A549 (cell line): ENCODE results near the gene UCKL1. TPM values are rescaled to one million over a fixed set of nuclear protein-coding genes. Genes with fewer than 3 reads are reported as not detected.
"Not testable (repeated sequence)": the region's sequence is repeated elsewhere in the genome, so short reads cannot be mapped to it uniquely, and the experiment has no call there.

Experiments
- ATAC-seq, 2 experiments: fragments of 200-7000 bp in 1 of 2; fragments of >200 bp in 1 of 2; cut with Nextera tagmentation in 1 of 2; cut with Tn5 transposase in 1 of 2; 3 replicates each; pipeline versions ENCODE4 v1.8.0 to v1.9.1; 2018 to 2020; ENCODE audit warnings: mild to moderate bottlenecking in 1 of 2, moderate library complexity in 1 of 2
- CTCF ChIA-PET: fragments of 300-600 bp; sonication (Branson Sonifier 250); formaldehyde crosslinking; extraction: SDS; loops from one replicate; lab custom pipeline; 2021; ENCODE audit warnings: antibody characterized with exemption, inconsistent platforms; lab: Yijun Ruan, JAX
- POLR2A ChIA-PET: fragments of 350-600 bp; formaldehyde crosslinking; extraction: SDS; loops from one replicate; lab custom pipeline; 2021; ENCODE audit warnings: antibody characterized with exemption, inconsistent platforms; lab: Yijun Ruan, JAX
- DNase-seq, 2 experiments: peaks; one replicate each; pipeline versions ENCODE4 v3.0.0 to v3.0.0-alpha.2; 2011 to 2016; ENCODE audit warnings: low read depth in 1 of 2, low spot score in 1 of 2
- FAIRE-seq: peaks from 2 replicates; lab custom pipeline; 2011; peaks lifted over from hg19 to GRCh38; lab: Jason Lieb, UNC
- H3K27ac ChIP-seq, 2 experiments: fragments of >200 bp; sonication (Bioruptor Twin); formaldehyde crosslinking; 3 replicates each; pipeline ENCODE4 v1.5.1; 2016 to 2017
- H3K4me1 ChIP-seq: fragments of >200 bp; sonication (Bioruptor Twin); formaldehyde crosslinking; 3 replicates; pipeline ENCODE4 v1.6.1; 2016
- H3K4me2 ChIP-seq: fragments of >200 bp; sonication (Bioruptor Twin); formaldehyde crosslinking; 3 replicates; pipeline ENCODE4 v1.6.1; 2016
- H3K4me3 ChIP-seq: fragments of >200 bp; sonication (Bioruptor Twin); formaldehyde crosslinking; 3 replicates; pipeline ENCODE4 v1.5.1; 2016
- H3K9me3 ChIP-seq: fragments of >200 bp; sonication (Bioruptor Twin); formaldehyde crosslinking; 3 replicates; pipeline ENCODE4 v1.6.1; 2016
- BHLHE40 ChIP-seq: IDR thresholded peaks from 2 replicates; pipeline ENCODE4 v1.6.1; 2012; ENCODE audit warnings: low read depth, low read length, inconsistent platforms
- EHMT2 ChIP-seq: fragments of 200-600 bp; sonication (generic); IDR thresholded peaks from 2 replicates; pipeline ENCODE4 v1.6.1; 2016; ENCODE audit warnings: antibody characterized with exemption, low read depth, mild to moderate bottlenecking, moderate library complexity
- ESRRA ChIP-seq: fragments of 150-350 bp; IDR thresholded peaks from 2 replicates; pipeline ENCODE4 v1.6.1; 2014; ENCODE audit warnings: mild to moderate bottlenecking, low read length, borderline replicate concordance
- FOXS1 ChIP-seq: fragments of 250-450 bp; sonication (Bioruptor Pico); IDR thresholded peaks from 2 replicates; pipeline ENCODE4 v1.5.0; 2020; ENCODE audit warnings: mild to moderate bottlenecking, moderate library complexity
- HOXB5 ChIP-seq: fragments of 250-450 bp; sonication (Bioruptor Pico); IDR thresholded peaks from 2 replicates; pipeline ENCODE4 v1.5.0; 2020; ENCODE audit warnings: mild to moderate bottlenecking, moderate library complexity
- KDM1A ChIP-seq: fragments of 200-600 bp; sonication (generic); IDR thresholded peaks from 2 replicates; pipeline ENCODE4 v1.6.1; 2016; ENCODE audit warnings: low read depth, mild to moderate bottlenecking
- MYC ChIP-seq: IDR thresholded peaks from 2 replicates; pipeline ENCODE4 v1.6.1; 2012; ENCODE audit warnings: mild to moderate bottlenecking, inconsistent platforms, low read length, improper control_type of control experiment, borderline replicate concordance
- NR3C1 ChIP-seq: fragments of >200 bp; sonication (Bioruptor Twin); formaldehyde crosslinking; IDR thresholded peaks from 3 replicates; pipeline ENCODE4 v1.6.1; 2017
- PHF8 ChIP-seq: fragments of 200-600 bp; sonication (generic); IDR thresholded peaks from 2 replicates; pipeline ENCODE4 v1.6.1; 2016; ENCODE audit warnings: low read depth, mild to moderate bottlenecking, antibody characterized with exemption, moderate library complexity, borderline replicate concordance
- WGBS: methylation state at CpG from one replicate; pipeline ENCODE4 v1.1.6; 2017; ENCODE audit errors: missing lambda C conversion rate; 5-methylcytosine and 5-hydroxymethylcytosine counted together
- polyA plus RNA-seq, 4 experiments: library from polyadenylated mRNA; depleted of rRNA in 3 of 4; stranded (reverse); fragments of >200 nt; fragmentation: RNase III in 1 of 4; extraction: RNeasy Plus Mini Kit Qiagen cat#74134 plus additional on column Dnase treatment in 1 of 4; gene quantifications; 2 replicates in 3 of 4; 3 replicates in 1 of 4; pipeline ENCODE4 v1.2.3, GENCODE V29; 2011 to 2017
- TF ChIP-seq, protein P1 (sequence below): fragments of >200 bp; sonication (Bioruptor Twin); formaldehyde crosslinking; IDR thresholded peaks from 3 replicates; pipeline ENCODE4 v1.6.1; 2016
- TF ChIP-seq, protein P2 (sequence below): fragments of 150-350 bp; IDR thresholded peaks from 2 replicates; pipeline ENCODE4 v1.6.1; 2014; ENCODE audit warnings: low read depth, mild to moderate bottlenecking, low read length
- TF ChIP-seq, protein P3 (sequence below): fragments of 250-450 bp; sonication (Bioruptor Pico); IDR thresholded peaks from 2 replicates; pipeline ENCODE4 v1.5.0; 2021; ENCODE audit warnings: mild to moderate bottlenecking, moderate library complexity, borderline replicate concordance

UCKL1 gene
- polyA plus RNA-seq, 2 of the 4 experiments (the other 2 are of a cell fraction) = 19.1 to 30.4 TPM

DNA sequence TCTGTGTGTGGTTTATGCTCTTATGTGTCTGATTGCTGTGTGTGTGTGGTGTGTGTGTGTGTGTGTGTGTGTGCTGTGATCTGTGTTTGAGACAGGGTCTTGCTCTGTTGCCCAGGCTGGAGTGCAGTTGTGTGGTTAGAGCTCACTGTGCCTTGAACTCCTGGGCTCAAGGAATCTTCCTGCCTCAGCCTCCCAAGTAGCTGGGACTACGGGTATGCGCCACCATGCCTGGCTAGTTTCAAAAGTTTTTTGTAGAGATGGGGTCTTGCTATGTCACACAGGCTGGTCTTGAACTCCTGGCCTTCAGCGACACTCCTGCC, 16.9 kb upstream of the UCKL1 start:
- H3K4me3 ChIP-seq = no peak overlapping the region
- FAIRE-seq = no peak
- H3K27ac ChIP-seq = no peak overlapping the region; a peak in 1 of 6 replicates
- H3K9me3 ChIP-seq = no peaks in the 10 kb centered on the region
- ChIA-PET CTCF (interaction anchor here (0.6 to 3.6 kb wide), 54 partner anchors 10 to 750 kb away, joined by 3 to 48 read pairs (median 6); partner anchors contain the start of genes PTK6, TCEA2, TPD52L2 and UCKL1), POLR2A (interaction anchor here (0.6 to 1.8 kb wide), 4 partner anchors 16 to 435 kb away, joined by 3 to 10 read pairs (median 6); partner anchors contain the start of genes PTK6 and TPD52L2)
- H3K4me1 ChIP-seq = peaks cover 43% of the 10 kb centered on the region
- TF ChIP-seq MYC (no peak), KDM1A (no peak), ESRRA (no peak), EHMT2 (no peak)
- TF ChIP-seq, protein P1, sequence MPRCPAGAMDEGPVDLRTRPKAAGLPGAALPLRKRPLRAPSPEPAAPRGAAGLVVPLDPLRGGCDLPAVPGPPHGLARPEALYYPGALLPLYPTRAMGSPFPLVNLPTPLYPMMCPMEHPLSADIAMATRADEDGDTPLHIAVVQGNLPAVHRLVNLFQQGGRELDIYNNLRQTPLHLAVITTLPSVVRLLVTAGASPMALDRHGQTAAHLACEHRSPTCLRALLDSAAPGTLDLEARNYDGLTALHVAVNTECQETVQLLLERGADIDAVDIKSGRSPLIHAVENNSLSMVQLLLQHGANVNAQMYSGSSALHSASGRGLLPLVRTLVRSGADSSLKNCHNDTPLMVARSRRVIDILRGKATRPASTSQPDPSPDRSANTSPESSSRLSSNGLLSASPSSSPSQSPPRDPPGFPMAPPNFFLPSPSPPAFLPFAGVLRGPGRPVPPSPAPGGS = no peak
- DNase-seq = no peak
- H3K4me2 ChIP-seq = peak overlapping the region; percentile 75; the same call in 2 of the 3 replicates
- 97% methylated on average over 3 of the region's 3 CpGs for WGBS
- no peak for ATAC-seq

DNA sequence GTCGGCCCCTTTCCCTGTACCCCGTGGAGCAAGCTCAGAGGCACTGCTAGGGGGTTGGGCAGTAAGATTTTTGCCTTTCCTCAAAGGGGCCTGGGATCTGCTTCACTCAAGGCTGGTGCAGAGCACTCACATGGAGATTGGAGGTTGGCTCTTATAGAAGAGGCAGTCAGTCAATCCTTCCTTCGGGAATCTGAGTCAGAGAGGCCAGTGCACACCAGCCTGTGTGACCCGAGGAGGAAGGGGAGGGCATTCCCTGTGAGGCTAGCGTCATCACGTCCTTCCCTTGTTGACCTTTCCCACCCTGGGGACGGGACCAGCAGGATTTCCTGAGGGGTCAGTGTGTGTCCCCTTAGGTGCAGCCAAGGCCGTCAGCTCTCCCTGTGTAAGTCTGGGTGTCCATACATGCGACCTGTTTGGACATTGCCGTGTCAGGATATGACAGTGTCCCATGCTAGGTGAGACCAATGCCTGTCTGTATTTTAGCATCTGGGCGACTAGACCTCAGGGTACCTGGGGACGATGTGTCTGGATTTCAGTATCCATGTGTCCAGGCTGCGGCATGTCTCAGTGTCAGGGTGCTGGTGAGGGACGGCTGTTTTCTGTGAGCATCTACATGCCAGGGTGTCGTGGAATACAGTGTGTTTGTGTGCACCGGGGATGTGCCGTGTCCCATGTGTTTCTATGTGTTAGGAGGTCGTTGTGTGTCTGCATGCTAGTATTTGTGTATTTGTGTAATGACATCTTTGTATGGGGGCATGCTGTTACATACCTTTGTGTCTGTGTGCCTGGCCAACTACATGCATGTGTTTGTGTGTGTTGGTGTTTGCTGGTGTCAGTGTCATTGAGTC, 16.3 kb upstream of the UCKL1 start:
- TF ChIP-seq, protein P2, sequence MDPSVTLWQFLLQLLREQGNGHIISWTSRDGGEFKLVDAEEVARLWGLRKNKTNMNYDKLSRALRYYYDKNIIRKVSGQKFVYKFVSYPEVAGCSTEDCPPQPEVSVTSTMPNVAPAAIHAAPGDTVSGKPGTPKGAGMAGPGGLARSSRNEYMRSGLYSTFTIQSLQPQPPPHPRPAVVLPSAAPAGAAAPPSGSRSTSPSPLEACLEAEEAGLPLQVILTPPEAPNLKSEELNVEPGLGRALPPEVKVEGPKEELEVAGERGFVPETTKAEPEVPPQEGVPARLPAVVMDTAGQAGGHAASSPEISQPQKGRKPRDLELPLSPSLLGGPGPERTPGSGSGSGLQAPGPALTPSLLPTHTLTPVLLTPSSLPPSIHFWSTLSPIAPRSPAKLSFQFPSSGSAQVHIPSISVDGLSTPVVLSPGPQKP = no peak
- TF ChIP-seq EHMT2 (no peak), PHF8 (no peak), HOXB5 (CRISPR knock-in tag) (no peak), BHLHE40 (no peak), NR3C1 (no peak), FOXS1 (CRISPR knock-in tag) (no peak)
- TF ChIP-seq, protein P1 = no peak
- TF ChIP-seq, protein P3, sequence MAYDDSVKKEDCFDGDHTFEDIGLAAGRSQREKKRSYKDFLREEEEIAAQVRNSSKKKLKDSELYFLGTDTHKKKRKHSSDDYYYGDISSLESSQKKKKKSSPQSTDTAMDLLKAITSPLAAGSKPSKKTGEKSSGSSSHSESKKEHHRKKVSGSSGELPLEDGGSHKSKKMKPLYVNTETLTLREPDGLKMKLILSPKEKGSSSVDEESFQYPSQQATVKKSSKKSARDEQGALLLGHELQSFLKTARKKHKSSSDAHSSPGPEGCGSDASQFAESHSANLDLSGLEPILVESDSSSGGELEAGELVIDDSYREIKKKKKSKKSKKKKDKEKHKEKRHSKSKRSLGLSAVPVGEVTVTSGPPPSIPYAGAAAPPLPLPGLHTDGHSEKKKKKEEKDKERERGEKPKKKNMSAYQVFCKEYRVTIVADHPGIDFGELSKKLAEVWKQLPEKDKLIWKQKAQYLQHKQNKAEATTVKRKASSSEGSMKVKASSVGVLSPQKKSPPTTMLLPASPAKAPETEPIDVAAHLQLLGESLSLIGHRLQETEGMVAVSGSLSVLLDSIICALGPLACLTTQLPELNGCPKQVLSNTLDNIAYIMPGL (CRISPR knock-in tag) = no peak
- DNase-seq = no peak
- 76% methylated on average over 18 of the region's 18 CpGs for WGBS
- no peak for ATAC-seq
- no peak overlapping the region for H3K4me3 ChIP-seq
- H3K27ac ChIP-seq = no peak overlapping the region
- CTCF ChIA-PET = interaction anchor here (0.6 to 3.6 kb wide), 17 partner anchors 8 to 665 kb away, joined by 3 to 48 read pairs (median 9); partner anchors contain the start of genes PRPF6, PTK6, TCEA2 and UCKL1
- H3K4me2 ChIP-seq = no peak overlapping the region
- no peak for FAIRE-seq
- H3K9me3 ChIP-seq = no peaks in the 10 kb centered on the region
- POLR2A ChIA-PET = interaction anchor here (1.4 to 1.8 kb wide), 2 partner anchors 15 to 435 kb away, joined by 5 to 10 read pairs; partner anchors contain the start of gene PTK6
- H3K4me1 ChIP-seq = peaks cover 37% of the 10 kb centered on the region

DNA sequence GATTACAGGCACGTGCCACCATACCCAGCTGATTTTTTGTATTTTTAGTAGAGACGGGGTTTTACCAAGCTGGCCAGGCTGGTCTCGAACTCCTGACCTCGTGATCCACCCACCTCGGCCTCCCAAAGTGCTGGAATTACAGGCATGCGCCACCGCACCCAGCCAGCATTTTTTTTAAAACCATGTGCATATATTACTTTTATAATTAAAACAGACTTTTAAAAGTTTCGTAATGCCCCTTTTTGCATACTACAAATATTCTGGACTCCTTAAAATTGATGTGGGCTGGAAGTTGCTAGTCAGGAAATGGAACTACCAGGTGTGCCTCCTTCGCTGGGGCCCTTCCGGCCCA, 15.7 kb upstream of the UCKL1 start:
- H3K4me3 ChIP-seq, H3K4me2 ChIP-seq, FAIRE-seq, H3K9me3 ChIP-seq, H3K27ac ChIP-seq, POLR2A ChIA-PET, ATAC-seq, DNase-seq: not testable (repeated sequence)
- peaks cover 31% of the 10 kb centered on the region for H3K4me1 ChIP-seq
- 87% methylated on average over 10 of the region's 10 CpGs for WGBS
- CTCF ChIA-PET = interaction anchor here (0.6 to 2.4 kb wide), 5 partner anchors 9 to 761 kb away, joined by 3 to 48 read pairs (median 3); partner anchors contain the start of genes PRPF6, PTK6 and UCKL1
